Gastroesophageal sphincter (tissue), 4 donors: Measurements from ENCODE around the gene STEAP3. TPM values are rescaled to one million over a fixed set of nuclear protein-coding genes. Genes with fewer than 3 reads are reported as not detected.

Experiments used
- ATAC-seq: fragments of 150-250 bp; one replicate; pipeline ENCODE4 v1.9.1; 2016; ENCODE audit warnings: mild to moderate bottlenecking, moderate library complexity
- H3K27ac ChIP-seq, 4 donors: fragments of 200-600 bp; sonication (generic) in 3 of 4; 1 replicate in 3 of 4; 2 replicates in 1 of 4; pipeline ENCODE4 v1.5.1; 2016 to 2019
- H3K27me3 ChIP-seq: fragments of 200-600 bp; sonication (generic); one replicate; pipeline ENCODE4 v1.5.1; 2019
- H3K36me3 ChIP-seq, 2 donors: fragments of 200-600 bp; sonication (generic); one replicate each; pipeline ENCODE4 v1.5.1; 2019; ENCODE audit warnings: control low read depth in 1 of 2
- H3K4me1 ChIP-seq, 3 donors: fragments of 200-600 bp; sonication (generic); 1 replicate in 2 of 3; 2 replicates in 1 of 3; pipeline ENCODE4 v1.5.1; 2016 to 2019; ENCODE audit warnings: control low read depth in 2 of 3
- H3K4me3 ChIP-seq, 2 donors: fragments of 200-600 bp; sonication (generic); one replicate each; pipeline ENCODE4 v1.5.1; 2019; ENCODE audit warnings: mild to moderate bottlenecking in 1 of 2, moderate library complexity in 1 of 2
- H3K9me3 ChIP-seq, 3 donors: fragments of 200-600 bp; sonication (generic); one replicate each; pipeline ENCODE4 v1.5.1; 2017 to 2019; ENCODE audit warnings: control low read depth in 2 of 3
- EP300 ChIP-seq: sonication (generic); formaldehyde crosslinking; IDR thresholded peaks from one replicate; pipeline ENCODE4 v1.6.1; 2017; ENCODE audit warnings: antibody characterized with exemption, mild to moderate bottlenecking
- POLR2A ChIP-seq, 2 donors: fragments of 450-650 bp; IDR thresholded peaks; one replicate each; pipeline ENCODE4 v1.6.1; 2017; ENCODE audit warnings: antibody characterized with exemption in 2 of 2, mild to moderate bottlenecking in 2 of 2, moderate library complexity in 1 of 2
- POLR2AphosphoS5 ChIP-seq: sonication (generic); formaldehyde crosslinking; IDR thresholded peaks from one replicate; pipeline ENCODE4 v1.6.1; 2017; ENCODE audit warnings: antibody characterized with exemption
- WGBS, 2 donors: methylation state at CpG; one replicate each; pipeline ENCODE4 v1.1.5; 2018; ENCODE audit warnings: low coverage in 1 of 2; 5-methylcytosine and 5-hydroxymethylcytosine counted together
- total RNA-seq, 4 donors: library from RNA; depleted of rRNA; stranded (reverse); fragments of >200 nt; gene quantifications; one replicate each; pipeline ENCODE4 v1.1.0, GENCODE V29; 2016
- TF ChIP-seq, protein P1 (sequence below), 4 experiments: fragments of 200-600 bp in 2 of 4; fragments of 450-650 bp in 2 of 4; sonication (generic) in 1 of 4; IDR thresholded peaks; one replicate each; pipeline ENCODE4 v1.5.1; 2017 to 2019; ENCODE audit warnings: antibody characterized with exemption in 4 of 4, mild to moderate bottlenecking in 2 of 4, moderate library complexity in 2 of 4

Gene STEAP3
- total RNA-seq, 4 donors from 2014 or later, result 2.0 to 10.6 (median 4.6) TPM

DNA sequence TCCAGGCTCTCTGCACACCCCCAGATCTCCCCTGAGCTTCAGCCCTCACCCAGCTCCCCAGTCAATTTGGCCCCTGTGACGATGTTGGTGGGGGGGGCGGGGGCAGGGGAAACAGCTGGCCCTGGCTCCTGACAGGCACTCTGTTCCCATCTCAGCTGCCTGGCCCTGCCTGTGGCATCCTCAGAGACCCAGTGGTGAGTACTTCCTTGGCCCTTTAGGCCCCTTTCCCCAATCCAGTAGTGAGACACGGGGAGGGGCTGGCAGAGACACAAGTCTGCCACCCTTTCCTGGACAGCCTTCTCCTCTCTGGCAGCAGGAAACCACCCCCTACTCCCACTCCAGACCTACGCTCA is 45.8 kb upstream of the STEAP3 start:
- WGBS, 2 donors, result 0% methylated on average over 1 of the region's 4 CpGs; no CpG with 5 or more reads in 1 of the 2 donors
- H3K4me1 ChIP-seq, result no peaks in the 10 kb centered on the region
- no peaks in the 10 kb centered on the region for H3K36me3 ChIP-seq
- H3K9me3 ChIP-seq, result no peaks in the 10 kb centered on the region
- ATAC-seq, result no peak
- no peaks in the 10 kb centered on the region for H3K27me3 ChIP-seq
- TF ChIP-seq POLR2AphosphoS5, result no peak
- TF ChIP-seq EP300, result no peak
- no peak for TF ChIP-seq POLR2A (IDR thresholded peaks at IDR 0.05)
- TF ChIP-seq, protein P1, sequence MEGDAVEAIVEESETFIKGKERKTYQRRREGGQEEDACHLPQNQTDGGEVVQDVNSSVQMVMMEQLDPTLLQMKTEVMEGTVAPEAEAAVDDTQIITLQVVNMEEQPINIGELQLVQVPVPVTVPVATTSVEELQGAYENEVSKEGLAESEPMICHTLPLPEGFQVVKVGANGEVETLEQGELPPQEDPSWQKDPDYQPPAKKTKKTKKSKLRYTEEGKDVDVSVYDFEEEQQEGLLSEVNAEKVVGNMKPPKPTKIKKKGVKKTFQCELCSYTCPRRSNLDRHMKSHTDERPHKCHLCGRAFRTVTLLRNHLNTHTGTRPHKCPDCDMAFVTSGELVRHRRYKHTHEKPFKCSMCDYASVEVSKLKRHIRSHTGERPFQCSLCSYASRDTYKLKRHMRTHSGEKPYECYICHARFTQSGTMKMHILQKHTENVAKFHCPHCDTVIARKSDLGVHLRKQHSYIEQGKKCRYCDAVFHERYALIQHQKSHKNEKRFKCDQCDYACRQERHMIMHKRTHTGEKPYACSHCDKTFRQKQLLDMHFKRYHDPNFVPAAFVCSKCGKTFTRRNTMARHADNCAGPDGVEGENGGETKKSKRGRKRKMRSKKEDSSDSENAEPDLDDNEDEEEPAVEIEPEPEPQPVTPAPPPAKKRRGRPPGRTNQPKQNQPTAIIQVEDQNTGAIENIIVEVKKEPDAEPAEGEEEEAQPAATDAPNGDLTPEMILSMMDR (IDR thresholded peaks at IDR 0.05), result no peak
- H3K4me3 ChIP-seq, result no peak overlapping the region
- no peak overlapping the region for H3K27ac ChIP-seq

GRCh38 chr2:119178776-119179175 is 44.9 kb upstream of the STEAP3 start:
- WGBS, 2 donors, result no CpG with 5 or more reads among the region's 6 CpGs

GRCh38 chr2:119179202-119179601 is 44.4 kb upstream of the STEAP3 start:
- WGBS, 2 donors, result 57% methylated on average over 1 of the region's 2 CpGs; no CpG with 5 or more reads in 1 of the 2 donors
- TF ChIP-seq POLR2AphosphoS5 (no peak), POLR2A (IDR thresholded peaks at IDR 0.05) (no peak), EP300 (no peak)
- TF ChIP-seq, protein P1 (IDR thresholded peaks at IDR 0.05), result no peak
- H3K4me1 ChIP-seq, result no peaks in the 10 kb centered on the region
- no peak overlapping the region for H3K27ac ChIP-seq
- H3K27me3 ChIP-seq, result no peaks in the 10 kb centered on the region
- ATAC-seq, result no peak
- no peak overlapping the region for H3K4me3 ChIP-seq
- H3K9me3 ChIP-seq, result no peaks in the 10 kb centered on the region
- H3K36me3 ChIP-seq, result no peaks in the 10 kb centered on the region

More at GRCh38 chr2:119178776-119179175, 44.9 kb upstream of the STEAP3 start:
- ATAC-seq, result no peak
- H3K36me3 ChIP-seq, result no peaks in the 10 kb centered on the region
- no peaks in the 10 kb centered on the region for H3K27me3 ChIP-seq
- H3K4me1 ChIP-seq, result no peaks in the 10 kb centered on the region
- no peak overlapping the region for H3K27ac ChIP-seq
- H3K4me3 ChIP-seq, result no peak overlapping the region
- H3K9me3 ChIP-seq, result no peaks in the 10 kb centered on the region
- TF ChIP-seq POLR2A (IDR thresholded peaks at IDR 0.05) (no peak), EP300 (no peak), POLR2AphosphoS5 (no peak)
- TF ChIP-seq, protein P1 (IDR thresholded peaks at IDR 0.05), result no peak

DNA sequence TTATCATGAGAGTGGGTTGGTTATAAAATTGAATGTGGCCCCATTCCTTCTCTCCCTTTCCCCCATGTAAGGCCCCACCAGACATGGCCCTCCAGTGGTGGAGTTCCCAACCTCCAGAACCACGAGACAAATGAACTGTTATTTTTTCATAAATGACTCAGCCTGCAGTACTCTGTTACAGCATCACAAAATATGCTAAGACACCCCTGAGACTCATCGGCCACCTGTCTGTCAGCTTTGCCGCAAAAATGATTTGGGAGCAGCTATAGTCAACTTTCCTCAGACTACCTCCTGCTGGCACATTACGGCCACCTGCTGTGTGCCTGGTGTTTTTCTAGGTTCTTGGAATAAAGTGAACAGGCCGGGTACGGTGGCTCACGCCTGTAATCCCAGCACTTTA is 43.6 kb upstream of the STEAP3 start:
- H3K9me3 ChIP-seq, result no peaks in the 10 kb centered on the region
- 71 to 80% methylated on average over 2 to 3 of the region's 7 CpGs for WGBS, 2 donors

GRCh38 chr2:119180892-119181291 is 42.7 kb upstream of the STEAP3 start:
- Histone ChIP-seq H3K27ac (no peak overlapping the region), H3K9me3 (no peaks in the 10 kb centered on the region), H3K4me3 (no peak overlapping the region), H3K27me3 (no peaks in the 10 kb centered on the region), H3K4me1 (no peaks in the 10 kb centered on the region), H3K36me3 (no peaks in the 10 kb centered on the region)
- no peak for ATAC-seq
- WGBS, 2 donors, result 86% methylated on average over 1 of the region's 5 CpGs; no CpG with 5 or more reads in 1 of the 2 donors
- TF ChIP-seq EP300 (no peak), POLR2AphosphoS5 (no peak), POLR2A (IDR thresholded peaks at IDR 0.05) (no peak)
- TF ChIP-seq, protein P1 (IDR thresholded peaks at IDR 0.05), result no peak

More for the DNA sequence above, 43.6 kb upstream of the STEAP3 start:
- Histone ChIP-seq H3K27ac (no peak overlapping the region), H3K4me3 (no peak overlapping the region), H3K27me3 (no peaks in the 10 kb centered on the region), H3K4me1 (no peaks in the 10 kb centered on the region), H3K36me3 (no peaks in the 10 kb centered on the region)
- no peak for ATAC-seq
- TF ChIP-seq POLR2A (IDR thresholded peaks at IDR 0.05) (no peak), EP300 (no peak), POLR2AphosphoS5 (no peak)
- TF ChIP-seq, protein P1 (IDR thresholded peaks at IDR 0.05), result no peak
